Left forelimb (tissue), 1 donor: Measurements from ENCODE around the gene RBL2.
"Not testable (repeated sequence)": the region's sequence is repeated elsewhere in the genome, so short reads cannot be mapped to it uniquely, and the experiment has no call there.

ENCODE experiments used
- DNase-seq: peaks from one replicate; pipeline ENCODE4 v3.0.0-alpha.2; 2018; ENCODE audit warnings: low spot score

Gene RBL2

DNA sequence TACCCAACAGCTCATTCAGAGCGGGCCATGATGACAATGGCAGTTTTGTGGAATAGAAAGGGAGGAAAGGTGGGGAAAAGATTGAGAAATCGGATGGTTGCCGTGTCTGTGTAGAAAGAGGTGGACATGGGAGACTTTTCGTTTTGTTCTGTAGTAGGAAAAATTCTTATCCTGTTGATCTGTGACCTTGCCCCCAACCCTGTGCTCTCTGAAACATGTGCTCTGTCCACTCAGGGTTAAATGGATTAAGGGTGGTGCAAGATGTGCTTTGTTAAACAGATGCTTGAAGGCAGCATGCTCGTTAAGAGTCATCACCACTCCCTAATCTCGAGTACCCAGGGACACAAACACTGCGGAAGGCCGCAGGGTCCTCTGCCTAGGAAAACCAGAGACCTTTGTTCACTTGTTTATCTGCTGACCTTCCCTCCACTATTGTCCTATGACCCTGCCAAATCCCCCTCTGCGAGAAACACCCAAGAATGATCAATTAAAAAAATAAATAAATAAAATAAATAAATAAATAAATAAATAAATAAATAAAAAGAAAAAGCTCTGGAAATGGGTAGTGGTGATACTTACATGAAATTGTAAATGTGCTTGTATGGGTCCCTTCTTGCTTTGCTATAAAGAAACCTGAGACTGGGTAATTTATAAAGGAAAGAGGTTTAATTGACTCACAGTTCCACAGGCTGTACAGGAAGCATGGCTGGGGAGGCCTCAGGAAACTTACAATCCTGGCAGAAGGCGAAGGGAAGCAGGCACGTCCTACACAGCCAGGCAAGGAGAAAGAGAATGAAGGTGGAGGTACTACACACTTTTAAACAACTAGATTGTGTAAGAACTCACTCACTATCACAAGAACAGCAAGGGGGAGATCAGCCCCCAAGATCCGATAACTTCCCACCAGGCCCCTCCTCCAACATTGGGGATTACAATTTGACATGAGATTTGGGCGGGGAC lies 105.8 kb downstream of the RBL2 start:
- not testable (repeated sequence) for DNase-seq
